GM12878 (cell line): ENCODE data around the gene CASK.

Experiments
- CBFB ChIP-seq: IDR thresholded peaks from 2 replicates; pipeline ENCODE4 v1.6.1; 2016; ENCODE audit warnings: antibody characterized with exemption, low read depth
- CREM ChIP-seq: IDR thresholded peaks from 2 replicates; pipeline ENCODE4 v1.6.1; 2014; ENCODE audit warnings: antibody characterized with exemption, low read depth
- CTCF ChIP-seq, 3 experiments: IDR thresholded peaks in 2 of 3; conservative IDR thresholded peaks in 1 of 3; 2 replicates each; pipeline ENCODE4 v1.5.1; 2011; ENCODE audit warnings: low read depth in 3 of 3, low read length in 3 of 3, mild to moderate bottlenecking in 3 of 3, control low read depth in 2 of 3, moderate library complexity in 2 of 3, inconsistent platforms in 1 of 3, mixed read lengths in 1 of 3; ENCODE audit not compliant: control insufficient read depth in 2 of 3, insufficient read depth in 1 of 3; ENCODE audit errors: extremely low read depth in 1 of 3
- EP300 ChIP-seq, 2 experiments: fragments of 150-350 bp in 1 of 2; IDR thresholded peaks; 2 replicates each; pipeline ENCODE4 v1.6.1; 2011 to 2012; ENCODE audit warnings: low read depth in 2 of 2, low read length in 2 of 2, borderline replicate concordance in 1 of 2, improper control_type of control experiment in 1 of 2, inconsistent platforms in 1 of 2; ENCODE audit not compliant: control insufficient read depth in 1 of 2
- MAX ChIP-seq: IDR thresholded peaks from 2 replicates; pipeline ENCODE4 v1.6.1; 2012; ENCODE audit warnings: low read depth, low read length, improper control_type of control experiment
- NFIC ChIP-seq: IDR thresholded peaks from 2 replicates; pipeline ENCODE4 v1.6.1; 2012; ENCODE audit warnings: low read depth, mild to moderate bottlenecking, inconsistent platforms, low read length, moderate library complexity
- POLR2A ChIP-seq: IDR thresholded peaks from 2 replicates; pipeline ENCODE4 v1.6.1; 2011; ENCODE audit warnings: low read depth, mild to moderate bottlenecking, low read length
- SMC3 ChIP-seq: IDR thresholded peaks from 2 replicates; pipeline ENCODE4 v1.6.1; 2011; ENCODE audit warnings: low read length, improper control_type of control experiment, borderline replicate concordance
- SUPT20H ChIP-seq: IDR thresholded peaks from 2 replicates; pipeline ENCODE4 v1.6.1; 2011; ENCODE audit warnings: low read depth, mild to moderate bottlenecking, low read length, moderate library complexity, borderline replicate concordance; ENCODE audit not compliant: control insufficient read depth
- TCF7 ChIP-seq: IDR thresholded peaks from 2 replicates; pipeline ENCODE4 v1.6.1; 2014; ENCODE audit warnings: antibody characterized with exemption, borderline replicate concordance
- ZNF687 ChIP-seq: fragments of 450-650 bp; IDR thresholded peaks from 2 replicates; pipeline ENCODE4 v1.6.1; 2017; ENCODE audit warnings: mild to moderate bottlenecking, moderate library complexity

- no peak for TF ChIP-seq MAX
- TF ChIP-seq NFIC = no peak
- TF ChIP-seq POLR2A = no peak
- TF ChIP-seq CTCF (IDR thresholded peaks at IDR 0.05 in 2 of 3, conservative IDR thresholded peaks at IDR 0.05 in 1 of 3; ENCODE audit: control insufficient read depth in 2 of 3, extremely low read depth in 1 of 3, insufficient read depth in 1 of 3, low read depth in 3 of 3, low read length in 3 of 3) = no peak
- no peak for TF ChIP-seq SMC3
- no peak for TF ChIP-seq ZNF687
- no peak for TF ChIP-seq EP300 (IDR thresholded peaks at IDR 0.05; ENCODE audit: borderline replicate concordance in 1 of 2, control insufficient read depth in 1 of 2, low read depth in 2 of 2, low read length in 2 of 2)
- TF ChIP-seq CREM = no peak
- no peak for TF ChIP-seq SUPT20H
- no peak for TF ChIP-seq CBFB
- TF ChIP-seq TCF7 = no peak
These were observed 143.4 kb downstream of the CASK start for GRCh38 chrX:41779941-41780340.
